Coronary artery (tissue), 2 donors: ENCODE data around the gene KRT32.

Experiments
- DNase-seq: peaks from one replicate; pipeline ENCODE4 v3.0.0-alpha.2; 2017; ENCODE audit warnings: low spot score
- H3K27ac ChIP-seq, 2 donors: fragments of 200-600 bp; sonication (generic); one replicate each; pipeline ENCODE4 v1.5.1; 2016 to 2019
- H3K4me3 ChIP-seq: fragments of 200-600 bp; sonication (generic); 2 replicates; pipeline ENCODE4 v1.5.1; 2016; ENCODE audit warnings: mild to moderate bottlenecking, moderate library complexity
- CTCF ChIP-seq: fragments of 200-600 bp; sonication (generic); IDR thresholded peaks from one replicate; pipeline ENCODE4 v1.5.1; 2019; ENCODE audit warnings: antibody characterized with exemption

KRT32 gene

DNA sequence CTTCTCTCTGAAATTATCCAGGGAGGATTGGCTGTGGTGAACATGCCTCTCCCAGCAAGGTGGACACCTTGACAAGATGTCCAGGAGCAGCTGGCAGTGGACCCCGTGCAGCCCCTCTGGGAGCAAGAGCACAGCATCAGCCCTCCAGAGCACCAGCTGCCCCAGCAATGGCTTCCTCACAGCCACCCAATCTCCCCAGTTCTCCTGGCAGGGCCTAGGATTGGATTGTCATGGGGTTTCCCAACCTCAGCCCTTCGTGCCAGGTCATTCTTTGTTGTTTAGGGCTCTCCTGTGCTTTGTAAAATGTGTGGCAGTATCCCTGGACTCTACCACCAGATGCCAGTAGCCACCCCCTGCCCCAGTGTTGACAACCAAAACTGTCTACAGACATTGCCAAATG is 24.3 kb upstream of the KRT32 start:
- no peak for DNase-seq
- TF ChIP-seq CTCF, result no peak
- H3K27ac ChIP-seq, result no peak overlapping the region

DNA sequence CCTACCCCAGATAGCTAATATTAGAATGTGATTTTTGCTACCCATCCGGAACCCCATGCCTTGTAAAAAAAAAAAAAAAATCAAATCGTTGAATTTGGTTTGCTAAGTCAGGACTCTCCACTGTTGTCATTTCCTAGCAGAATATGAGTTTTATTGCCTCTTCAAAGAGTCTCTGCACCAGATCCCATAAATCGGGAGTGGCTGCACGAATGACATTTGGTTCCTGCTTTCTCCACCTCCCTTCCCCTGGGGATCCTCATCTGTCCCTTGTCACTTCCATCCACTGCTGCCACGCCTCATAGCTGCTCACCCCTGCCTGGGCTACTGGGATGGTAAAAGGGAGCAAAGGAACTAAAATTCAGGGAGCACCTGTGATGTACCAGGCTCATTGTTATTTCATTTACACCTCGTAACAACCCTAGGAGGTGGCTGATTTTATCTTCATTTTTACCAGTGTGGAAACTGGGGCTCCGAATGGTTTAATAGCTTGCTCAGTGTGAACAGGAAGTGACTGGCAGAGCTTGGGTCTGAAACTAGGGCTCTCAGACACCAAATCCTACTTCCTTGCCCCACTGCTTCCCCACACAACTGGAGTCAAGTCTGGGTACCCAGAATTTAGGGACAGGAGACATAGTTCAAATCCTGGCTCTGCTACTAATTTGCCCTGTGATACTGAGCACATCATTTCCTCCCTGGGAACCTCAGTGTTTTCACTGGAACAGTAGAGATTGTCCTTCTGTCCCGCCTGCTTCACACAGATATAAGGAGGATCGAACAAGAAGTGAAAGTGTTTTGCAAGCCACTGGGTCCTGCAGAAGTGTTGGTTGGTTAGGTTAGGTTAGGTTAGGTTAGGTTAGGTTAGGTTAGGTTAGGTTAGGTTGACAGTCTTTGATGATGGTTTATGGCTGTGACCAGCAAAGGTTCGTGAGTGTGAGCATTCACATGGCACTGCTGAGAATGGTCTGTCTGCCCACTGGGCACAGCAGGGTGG is 23.1 kb upstream of the KRT32 start:
- no peak for TF ChIP-seq CTCF
- Histone ChIP-seq H3K27ac (no peak overlapping the region), H3K4me3 (no peak overlapping the region)
- DNase-seq, result no peak

More for the DNA sequence above, 24.3 kb upstream of the KRT32 start:
- no peak overlapping the region for H3K4me3 ChIP-seq

GRCh38 chr17:41489531-41489930 is 22.3 kb upstream of the KRT32 start, which contains the start of gene KRT36:
Gene KRT36 (minus strand): TSS chr17:41489910. CDS start chr17:41489864, 46 bp downstream.
- Histone ChIP-seq H3K27ac (no peak within 1 kb of the TSS), H3K4me3 (no peak within 1 kb of the TSS)
- TF ChIP-seq CTCF, result no peak
- no peak for DNase-seq

DNA sequence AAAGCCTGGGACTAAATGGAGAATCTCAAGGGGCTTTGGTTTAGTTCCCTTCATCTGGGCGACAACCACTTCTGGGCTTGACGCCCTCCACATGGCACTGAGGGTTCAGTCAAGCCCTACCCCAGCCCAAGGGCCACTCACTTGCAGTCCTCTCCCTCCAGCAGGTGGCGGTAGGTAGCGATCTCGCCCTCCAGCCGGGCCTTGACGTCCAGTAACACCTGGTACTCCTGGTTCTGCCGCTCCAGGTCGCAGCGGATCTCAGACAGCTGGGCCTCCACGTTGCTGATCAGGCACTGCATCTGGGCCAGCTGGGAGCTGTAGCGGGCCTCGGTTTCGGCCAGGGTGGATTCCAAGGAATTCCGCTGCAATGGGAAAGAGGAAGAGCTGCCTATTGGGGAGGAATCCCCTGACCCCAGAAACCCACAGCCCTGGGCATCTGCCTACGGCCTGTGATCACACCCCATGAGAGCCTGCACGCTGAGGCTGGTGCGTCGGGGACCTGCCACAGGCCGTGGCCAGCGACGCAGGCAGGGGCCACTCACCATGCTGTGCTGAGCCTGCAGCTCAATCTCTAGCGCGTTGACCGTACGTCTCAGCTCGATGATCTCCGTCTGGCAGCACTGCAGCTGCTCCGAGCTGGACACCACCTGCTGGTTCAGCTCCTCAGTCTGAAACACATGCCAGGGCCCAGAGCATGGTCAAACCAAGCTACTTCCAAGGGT is 19.8 kb upstream of the KRT32 start:
- DNase-seq, result no peak
- no peak for TF ChIP-seq CTCF
- H3K27ac ChIP-seq, result no peak overlapping the region
- no peak overlapping the region for H3K4me3 ChIP-seq

GRCh38 chr17:41486316-41486715 is 19.1 kb upstream of the KRT32 start:
- Histone ChIP-seq H3K27ac (no peak overlapping the region), H3K4me3 (no peak overlapping the region)
- TF ChIP-seq CTCF, result no peak
- no peak for DNase-seq

DNA sequence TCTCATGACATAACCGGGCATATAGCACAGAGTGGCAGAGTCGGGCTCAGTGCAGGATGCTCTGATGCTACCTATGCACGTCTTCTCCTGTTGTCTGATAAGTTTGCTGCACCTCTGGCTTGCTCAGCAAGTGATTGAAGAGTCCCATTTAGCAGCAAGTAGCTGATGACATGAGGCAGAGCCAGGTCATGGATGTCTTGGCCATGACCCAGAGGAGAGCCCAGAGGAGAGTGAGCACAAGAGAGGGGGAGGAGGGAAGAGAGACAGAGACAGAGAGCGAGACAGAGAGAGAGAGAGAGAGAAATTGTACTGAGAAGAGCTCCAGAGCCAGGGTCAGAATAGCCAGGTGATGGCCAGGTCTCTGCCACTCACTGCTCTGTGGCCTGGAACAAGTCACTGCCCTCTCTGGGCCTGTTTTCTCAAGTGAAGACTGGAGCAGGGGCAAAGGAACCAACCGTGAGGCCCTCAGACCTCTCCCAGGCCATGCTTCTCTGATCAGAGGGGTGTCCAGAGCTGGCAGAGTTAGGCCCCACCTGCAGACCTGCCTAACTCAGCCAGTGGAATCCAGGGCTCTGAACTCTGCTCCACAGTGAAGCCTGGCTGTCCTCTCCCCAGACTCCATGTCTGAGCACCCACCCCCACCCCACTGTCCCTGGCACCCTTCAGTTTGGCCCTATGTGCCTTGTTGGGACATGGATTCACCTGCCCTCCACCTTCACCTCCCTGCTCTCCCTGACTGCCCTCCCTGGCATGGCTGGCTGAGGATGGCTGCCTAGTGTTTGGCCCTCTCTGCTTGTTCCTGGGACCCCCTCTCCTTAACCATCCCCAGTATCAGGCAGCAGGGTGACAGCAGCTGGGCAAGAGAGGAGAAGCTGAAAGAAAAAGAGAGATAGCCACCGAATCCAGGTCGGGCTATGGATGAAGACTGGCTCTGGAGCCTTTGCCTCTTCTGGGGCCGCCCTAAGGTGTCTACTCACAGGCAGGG is 18.0 kb upstream of the KRT32 start:
- TF ChIP-seq CTCF, result no peak
- no peak for DNase-seq
- Histone ChIP-seq H3K4me3 (no peak overlapping the region), H3K27ac (no peak overlapping the region)
